CD4-positive, CD25-positive, alpha-beta regulatory T cell (primary cell): Measurements from ENCODE around the gene C5orf63. TPM values are rescaled to one million over a fixed set of nuclear protein-coding genes. Genes with fewer than 3 reads are reported as not detected.

Source experiments
- ATAC-seq, 2 donors: fragments of 150-1000 bp; cut with Tn5 transposase; one replicate each; pipeline ENCODE4 v1.10.0; 2021; ENCODE audit warnings: low read depth in 2 of 2, moderate number of reproducible peaks in 2 of 2, moderate library complexity in 1 of 2
- DNase-seq, 3 donors: peaks; one replicate each; pipeline versions ENCODE4 v3.0.0 to v3.0.0-alpha.2; 2012 to 2022; ENCODE audit warnings: mixed read lengths in 1 of 3
- H3K27ac ChIP-seq: one replicate; pipeline ENCODE4 v1.7.0; 2013; ENCODE audit warnings: mild to moderate bottlenecking, low read length; ENCODE audit not compliant: insufficient read depth, poor library complexity, severe bottlenecking
- H3K27me3 ChIP-seq: one replicate; pipeline ENCODE4 v1.7.0; 2013; ENCODE audit warnings: low read length; ENCODE audit not compliant: control insufficient read depth, insufficient read depth
- H3K36me3 ChIP-seq: one replicate; pipeline ENCODE4 v1.7.0; 2013; ENCODE audit warnings: mild to moderate bottlenecking, low read length, moderate library complexity; ENCODE audit not compliant: control insufficient read depth, insufficient read depth
- H3K4me1 ChIP-seq: 2 replicates; pipeline ENCODE4 v1.7.0; 2013; ENCODE audit warnings: mild to moderate bottlenecking, low read length; ENCODE audit not compliant: insufficient read depth, control insufficient read depth, poor library complexity, severe bottlenecking
- H3K4me3 ChIP-seq: one replicate; pipeline ENCODE4 v1.7.0; 2013; ENCODE audit warnings: low read depth, mild to moderate bottlenecking, low read length, moderate library complexity
- H3K9me3 ChIP-seq, 2 experiments: 1 replicate in 1 of 2; 2 replicates in 1 of 2; pipeline ENCODE4 v1.7.0; 2013; ENCODE audit warnings: low read length in 2 of 2, mild to moderate bottlenecking in 1 of 2, moderate library complexity in 1 of 2; ENCODE audit not compliant: control insufficient read depth in 2 of 2
- H3K27ac Mint-ChIP-seq, 3 donors: one replicate each; pipeline ENCODE4 v1.8.0; 2020 to 2022; ENCODE audit warnings: mild to moderate bottlenecking in 3 of 3, mixed read lengths in 3 of 3, moderate library complexity in 2 of 3
- H3K27me3 Mint-ChIP-seq: one replicate; pipeline ENCODE4 v1.8.0; 2022; ENCODE audit warnings: mild to moderate bottlenecking, mixed read lengths
- H3K36me3 Mint-ChIP-seq: one replicate; pipeline ENCODE4 v1.8.0; 2020; ENCODE audit warnings: mixed read lengths
- H3K4me1 Mint-ChIP-seq, 4 donors: one replicate each; pipeline ENCODE4 v1.8.0; 2020 to 2022; ENCODE audit warnings: mixed read lengths in 4 of 4, mild to moderate bottlenecking in 1 of 4
- H3K4me3 Mint-ChIP-seq, 4 donors: one replicate each; pipeline ENCODE4 v1.8.0; 2020 to 2022; ENCODE audit warnings: mild to moderate bottlenecking in 4 of 4, mixed read lengths in 4 of 4, moderate library complexity in 3 of 4
- H3K9me3 Mint-ChIP-seq, 7 donors: one replicate each; pipeline ENCODE4 v1.8.0; 2020 to 2022; ENCODE audit warnings: mixed read lengths in 7 of 7, mild to moderate bottlenecking in 3 of 7, moderate library complexity in 2 of 7
- polyA plus RNA-seq, 4 donors: library from polyadenylated mRNA; unstranded; fragments of 300-500 nt; fragmentation: Illumina TruSeq; gene quantifications; one replicate each; pipeline ENCODE4 v1.2.3, GENCODE V29; 2021
- total RNA-seq: library from RNA; stranded (reverse); gene quantifications from one replicate; pipeline ENCODE4 v1.2.3, GENCODE V29; 2022

Gene C5orf63
- total and polyA plus RNA-seq, 5 donors from 2014 or later, result 4.4 to 14.8 (median 7.7) TPM

DNA sequence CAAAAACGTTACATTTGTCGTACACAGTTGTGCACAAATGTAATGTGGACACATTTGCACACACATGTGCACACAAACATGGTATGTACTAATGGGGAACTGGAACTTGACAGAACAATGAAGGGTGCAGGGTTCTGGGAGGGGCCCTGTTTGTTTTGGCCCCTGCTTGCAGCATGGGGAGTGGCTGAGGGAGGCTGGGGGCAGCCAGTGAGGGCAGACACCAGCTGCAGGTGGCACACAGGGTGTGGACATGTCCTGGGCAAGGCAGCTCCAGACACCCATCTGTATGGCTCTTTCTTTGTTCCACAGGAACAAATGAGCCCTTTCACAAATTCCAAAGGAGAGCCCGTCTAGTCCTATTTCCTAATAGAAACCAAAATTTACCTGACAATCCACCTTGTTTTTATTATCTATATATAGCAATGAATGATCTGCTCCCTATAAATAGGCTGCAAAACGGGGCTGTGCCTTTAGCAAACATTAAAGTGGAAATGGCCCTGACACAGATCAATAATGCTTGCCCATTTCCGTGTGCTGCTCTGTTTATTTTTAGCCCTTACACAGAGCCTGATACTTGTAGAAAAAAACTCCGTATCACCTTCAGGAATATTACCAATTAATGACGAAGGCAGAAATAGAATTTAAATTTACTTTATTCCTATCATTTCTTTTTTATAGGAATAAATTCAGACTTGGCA is 69.4 kb downstream of the C5orf63 start:
- H3K36me3 ChIP-seq, result no peaks in the 10 kb centered on the region
- no peaks in the 10 kb centered on the region for H3K4me1 ChIP-seq
- H3K27ac Mint-ChIP-seq, result no peak overlapping the region
- H3K4me3 Mint-ChIP-seq, result no peak overlapping the region
- H3K27me3 ChIP-seq, result no peaks in the 10 kb centered on the region
- peaks cover 4% of the 10 kb centered on the region for H3K27me3 Mint-ChIP-seq
- peaks cover 0 to 2% (median 0%) of the 10 kb centered on the region in 7 donors for H3K9me3 Mint-ChIP-seq
- H3K36me3 Mint-ChIP-seq, result peaks cover 11% of the 10 kb centered on the region
- no peak for ATAC-seq
- no peak overlapping the region for H3K27ac ChIP-seq
- H3K9me3 ChIP-seq, result no peaks in the 10 kb centered on the region
- peaks cover 4 to 28% (median 17%) of the 10 kb centered on the region in 4 donors for H3K4me1 Mint-ChIP-seq
- DNase-seq, result no peak
- H3K4me3 ChIP-seq, result no peak overlapping the region

DNA sequence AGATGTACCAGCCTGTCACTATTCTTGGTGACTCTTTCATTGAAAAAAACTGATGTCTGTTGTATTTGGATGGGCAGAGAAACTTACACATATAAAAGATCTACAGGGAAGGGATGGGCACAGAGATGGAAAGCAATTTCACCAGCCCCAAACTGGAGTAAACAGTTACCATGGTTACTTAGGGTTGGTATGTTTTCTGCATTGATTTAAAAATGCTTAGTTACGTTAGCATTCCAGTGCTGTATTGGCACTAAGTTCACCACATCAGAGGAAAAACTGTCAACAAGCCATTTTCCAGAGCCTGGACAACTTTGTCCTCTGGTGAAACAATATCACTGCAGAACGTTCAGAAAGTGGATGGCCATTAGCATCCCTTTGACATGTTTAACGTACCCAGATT is 70.9 kb downstream of the C5orf63 start:
- H3K4me3 Mint-ChIP-seq, result no peak overlapping the region
- H3K36me3 Mint-ChIP-seq, result peaks cover 6% of the 10 kb centered on the region
- DNase-seq, result no peak
- Histone ChIP-seq H3K27ac (no peak overlapping the region), H3K4me1 (no peaks in the 10 kb centered on the region), H3K4me3 (no peak overlapping the region), H3K36me3 (no peaks in the 10 kb centered on the region), H3K9me3 (no peaks in the 10 kb centered on the region), H3K27me3 (no peaks in the 10 kb centered on the region)
- peaks cover 4 to 35% (median 19%) of the 10 kb centered on the region in 4 donors for H3K4me1 Mint-ChIP-seq
- ATAC-seq, result no peak
- peaks cover 0 to 2% (median 0%) of the 10 kb centered on the region in 7 donors for H3K9me3 Mint-ChIP-seq
- H3K27me3 Mint-ChIP-seq, result peaks cover 4% of the 10 kb centered on the region
- no peak overlapping the region for H3K27ac Mint-ChIP-seq

DNA sequence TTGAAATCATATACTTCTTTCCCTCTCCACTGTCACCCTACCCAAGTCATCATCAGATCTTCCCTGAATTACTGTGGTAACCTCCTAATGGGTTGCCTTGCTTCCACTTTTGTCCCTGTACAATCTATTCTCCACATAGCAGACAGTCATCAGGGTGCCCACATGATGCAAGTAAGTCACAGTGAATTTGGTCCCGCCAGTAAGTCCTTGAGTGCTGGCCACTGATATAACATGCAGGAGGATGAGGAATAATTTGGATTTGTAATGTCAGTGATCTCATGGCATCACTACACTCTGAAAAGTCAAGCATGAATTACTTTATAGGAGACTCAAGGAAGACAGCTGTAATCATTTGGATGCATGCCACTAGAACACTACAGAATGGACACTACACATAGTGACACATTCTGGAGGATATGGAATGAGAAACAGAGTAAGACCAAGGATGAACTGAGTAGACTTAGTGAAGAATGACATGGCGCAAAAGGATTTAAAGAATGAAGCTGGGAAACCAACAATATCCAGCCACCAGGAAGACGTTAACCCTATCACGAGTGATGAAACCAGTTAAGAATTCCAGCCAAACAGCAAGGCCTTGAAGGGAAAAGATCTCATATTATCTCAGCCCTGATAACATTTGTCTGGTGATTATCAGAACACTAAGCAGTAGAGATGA is 71.5 kb downstream of the C5orf63 start:
- Histone ChIP-seq H3K36me3 (no peaks in the 10 kb centered on the region), H3K27ac (no peak overlapping the region), H3K27me3 (no peaks in the 10 kb centered on the region), H3K4me3 (no peak overlapping the region), H3K4me1 (no peaks in the 10 kb centered on the region), H3K9me3 (no peaks in the 10 kb centered on the region)
- peaks cover 0 to 3% (median 0%) of the 10 kb centered on the region in 7 donors for H3K9me3 Mint-ChIP-seq
- no peak overlapping the region for H3K27ac Mint-ChIP-seq
- ATAC-seq, result no peak
- peaks cover 6% of the 10 kb centered on the region for H3K36me3 Mint-ChIP-seq
- H3K4me3 Mint-ChIP-seq, result no peak overlapping the region
- H3K27me3 Mint-ChIP-seq, result peaks cover 4% of the 10 kb centered on the region
- no peak for DNase-seq
- H3K4me1 Mint-ChIP-seq, result peaks cover 4 to 35% (median 20%) of the 10 kb centered on the region in 4 donors

Other genes starting within 250 kb of the C5orf63 start
- gene MARCHF3, start 42.9 kb downstream of the C5orf63 start, total RNA-seq, result 15.2 TPM
- 10 to 100 TPM; 12.5 to 21.6 (median 14.7) TPM for gene MARCHF3, start 42.9 kb downstream of the C5orf63 start, polyA plus RNA-seq
- gene MEGF10, start 217.3 kb upstream of the C5orf63 start, total RNA-seq, result not detected
- gene MEGF10, start 217.3 kb upstream of the C5orf63 start, polyA plus RNA-seq, result under 1 TPM in 2 of 4 donors, not detected in 2; 0.09 to 0.30 TPM